ENCODE results near the gene SNAPC5. TPM values are rescaled to one million over a fixed set of nuclear protein-coding genes. Genes with fewer than 3 reads are reported as not detected.

SNAPC5 gene
- total RNA-seq, 5 donors from 2014 or later (not counting 1 experiment from before 2014, with no cell fraction given): 23.4 to 37.5 (median 34.0) TPM

- Mint-ChIP-seq H3K27ac (peak overlapping the region in 1 of 2 donors; percentile 23), H3K36me3 (peaks cover 44% of the 10 kb centered on the region)
These were observed 12.9 kb downstream of the SNAPC5 start for GRCh38 chr15:66484539-66485112.

GRCh38 chr15:66483131-66483566 is 14.4 kb downstream of the SNAPC5 start:
- DNase-seq (no peak), ATAC-seq (replicated peaks in 1 of 4) (no peak)
- H3K9me3 ChIP-seq: no peaks in the 10 kb centered on the region
- no peaks in the 10 kb centered on the region for H3K27me3 Mint-ChIP-seq
- ChIA-PET CTCF (no interaction called here), POLR2A (no interaction called here)
- peaks cover 31% of the 10 kb centered on the region for H3K36me3 Mint-ChIP-seq
- H3K4me3 Mint-ChIP-seq: no peak overlapping the region
- no peak overlapping the region for H3K4me3 ChIP-seq (ENCODE audit: control insufficient read depth in 1 of 2, extremely low read depth in 1 of 2, low read length in 1 of 2)
- peak overlapping the region; percentile 46 to 59 for H3K27ac Mint-ChIP-seq
- H3K27ac ChIP-seq (ENCODE audit: low read length): no peak overlapping the region
- H3K4me1 Mint-ChIP-seq: peaks cover 0 to 2% (median 0%) of the 10 kb centered on the region in 3 donors
- no peaks in the 10 kb centered on the region for H3K27me3 ChIP-seq (replicated peaks in 1 of 2; ENCODE audit: control insufficient read depth in 2 of 2, extremely low read depth in 1 of 2, insufficient read depth in 2 of 2, low read length in 1 of 2)
- WGBS (ENCODE audit: insufficient coverage): 100% methylated on average over 1 of the region's 3 CpGs
- peaks cover 12 to 58% of the 10 kb centered on the region in 2 donors for H3K36me3 ChIP-seq (ENCODE audit: control insufficient read depth in 2 of 2, extremely low read depth in 1 of 2, insufficient read depth in 1 of 2, low read length in 1 of 2)
- H3K4me1 ChIP-seq (ENCODE audit: control insufficient read depth in 1 of 2, extremely low read depth in 1 of 2, insufficient read depth in 2 of 2, low read length in 2 of 2): no peaks in the 10 kb centered on the region
- no peaks in the 10 kb centered on the region for H3K9me3 Mint-ChIP-seq

More at GRCh38 chr15:66484539-66485112, 12.9 kb downstream of the SNAPC5 start:
- no peak overlapping the region for H3K4me3 ChIP-seq (ENCODE audit: control insufficient read depth in 1 of 2, extremely low read depth in 1 of 2, low read length in 1 of 2)
- ChIA-PET POLR2A (interaction anchor here (0.6 to 0.7 kb wide), 2 partner anchors 15 to 29 kb away, joined by 3 to 5 read pairs; no protein-coding TSS in a partner anchor), CTCF (no interaction called here)
- H3K36me3 ChIP-seq (ENCODE audit: control insufficient read depth in 2 of 2, extremely low read depth in 1 of 2, insufficient read depth in 1 of 2, low read length in 1 of 2): peaks cover 16 to 73% of the 10 kb centered on the region in 2 donors
- no peaks in the 10 kb centered on the region for H3K27me3 ChIP-seq (replicated peaks in 1 of 2; ENCODE audit: control insufficient read depth in 2 of 2, extremely low read depth in 1 of 2, insufficient read depth in 2 of 2, low read length in 1 of 2)
- Mint-ChIP-seq H3K27me3 (no peaks in the 10 kb centered on the region), H3K9me3 (no peaks in the 10 kb centered on the region), H3K4me1 (peaks cover 0 to under 1% (median 0%) of the 10 kb centered on the region in 3 donors), H3K4me3 (no peak overlapping the region)
- DNase-seq (no peak), ATAC-seq (replicated peaks in 1 of 4) (no peak)
- H3K27ac ChIP-seq (ENCODE audit: low read length): no peak overlapping the region
- no peaks in the 10 kb centered on the region for H3K9me3 ChIP-seq
- whole genome bisulfite sequencing (ENCODE audit: insufficient coverage): 100% methylated on average over 4 of the region's 5 CpGs
- H3K4me1 ChIP-seq (ENCODE audit: control insufficient read depth in 1 of 2, extremely low read depth in 1 of 2, insufficient read depth in 2 of 2, low read length in 2 of 2): no peaks in the 10 kb centered on the region

- Mint-ChIP-seq H3K27ac (peak overlapping the region; percentile 0 to 54), H3K36me3 (peaks cover 30% of the 10 kb centered on the region), H3K4me1 (peaks cover 0 to 2% (median 0%) of the 10 kb centered on the region in 3 donors), H3K4me3 (no peak overlapping the region), H3K9me3 (no peaks in the 10 kb centered on the region), H3K27me3 (no peaks in the 10 kb centered on the region)
- Histone ChIP-seq H3K27ac (ENCODE audit: low read length) (no peak overlapping the region), H3K27me3 (replicated peaks in 1 of 2; ENCODE audit: control insufficient read depth in 2 of 2, extremely low read depth in 1 of 2, insufficient read depth in 2 of 2, low read length in 1 of 2) (no peaks in the 10 kb centered on the region), H3K4me1 (ENCODE audit: control insufficient read depth in 1 of 2, extremely low read depth in 1 of 2, insufficient read depth in 2 of 2, low read length in 2 of 2) (no peaks in the 10 kb centered on the region), H3K9me3 (no peaks in the 10 kb centered on the region), H3K4me3 (ENCODE audit: control insufficient read depth in 1 of 2, extremely low read depth in 1 of 2, low read length in 1 of 2) (no peak overlapping the region), H3K36me3 (ENCODE audit: control insufficient read depth in 2 of 2, extremely low read depth in 1 of 2, insufficient read depth in 1 of 2, low read length in 1 of 2) (peaks cover 11 to 52% of the 10 kb centered on the region in 2 donors)
- no peak for ATAC-seq (replicated peaks in 1 of 4)
- ChIA-PET POLR2A (no interaction called here), CTCF (no interaction called here)
- WGBS (ENCODE audit: insufficient coverage): 94% methylated on average over 7 of the region's 9 CpGs
- DNase-seq: no peak
These were observed 15.0 kb downstream of the SNAPC5 start for GRCh38 chr15:66482539-66482938.

- Mint-ChIP-seq H3K27me3 (no peaks in the 10 kb centered on the region), H3K36me3 (peaks cover 30% of the 10 kb centered on the region), H3K4me3 (no peak overlapping the region), H3K4me1 (peaks cover 2 to 8% (median 4%) of the 10 kb centered on the region in 3 donors), H3K9me3 (no peaks in the 10 kb centered on the region), H3K27ac (peak overlapping the region; percentile 34 to 47)
- 100% methylated on average over 4 of the region's 10 CpGs for WGBS (ENCODE audit: insufficient coverage)
- ChIA-PET CTCF (no interaction called here), POLR2A (no interaction called here)
- Histone ChIP-seq H3K9me3 (no peaks in the 10 kb centered on the region), H3K36me3 (ENCODE audit: control insufficient read depth in 2 of 2, extremely low read depth in 1 of 2, insufficient read depth in 1 of 2, low read length in 1 of 2) (peaks cover 12 to 40% of the 10 kb centered on the region in 2 donors), H3K27me3 (replicated peaks in 1 of 2; ENCODE audit: control insufficient read depth in 2 of 2, extremely low read depth in 1 of 2, insufficient read depth in 2 of 2, low read length in 1 of 2) (no peaks in the 10 kb centered on the region), H3K27ac (ENCODE audit: low read length) (no peak overlapping the region), H3K4me1 (ENCODE audit: control insufficient read depth in 1 of 2, extremely low read depth in 1 of 2, insufficient read depth in 2 of 2, low read length in 2 of 2) (no peaks in the 10 kb centered on the region), H3K4me3 (ENCODE audit: control insufficient read depth in 1 of 2, extremely low read depth in 1 of 2, low read length in 1 of 2) (no peak overlapping the region)
- ATAC-seq (replicated peaks in 1 of 4) (no peak), DNase-seq (no peak)
These were observed 16.3 kb downstream of the SNAPC5 start for GRCh38 chr15:66481107-66481856.

- no peaks in the 10 kb centered on the region for H3K4me1 ChIP-seq (ENCODE audit: control insufficient read depth in 1 of 2, extremely low read depth in 1 of 2, insufficient read depth in 2 of 2, low read length in 2 of 2)
- H3K27ac ChIP-seq (ENCODE audit: low read length): no peak overlapping the region
- Mint-ChIP-seq H3K9me3 (no peaks in the 10 kb centered on the region), H3K36me3 (peaks cover 30% of the 10 kb centered on the region), H3K4me3 (no peak overlapping the region), H3K27ac (no peak overlapping the region), H3K27me3 (no peaks in the 10 kb centered on the region), H3K4me1 (peaks cover 8 to 14% (median 12%) of the 10 kb centered on the region in 3 donors)
- no peak for ATAC-seq (replicated peaks in 1 of 4)
- DNase-seq: no peak
- H3K9me3 ChIP-seq: no peaks in the 10 kb centered on the region
- POLR2A ChIA-PET: no interaction called here
- 100% methylated on average over 1 of the region's 6 CpGs for WGBS (ENCODE audit: insufficient coverage)
- no peak overlapping the region for H3K4me3 ChIP-seq (ENCODE audit: control insufficient read depth in 1 of 2, extremely low read depth in 1 of 2, low read length in 1 of 2)
- H3K36me3 ChIP-seq (ENCODE audit: control insufficient read depth in 2 of 2, extremely low read depth in 1 of 2, insufficient read depth in 1 of 2, low read length in 1 of 2): peaks cover 12 to 31% of the 10 kb centered on the region in 2 donors
- CTCF ChIA-PET: no interaction called here
- no peaks in the 10 kb centered on the region for H3K27me3 ChIP-seq (replicated peaks in 1 of 2; ENCODE audit: control insufficient read depth in 2 of 2, extremely low read depth in 1 of 2, insufficient read depth in 2 of 2, low read length in 1 of 2)
These were observed 17.3 kb downstream of the SNAPC5 start for GRCh38 chr15:66480267-66480666.

GRCh38 chr15:66477011-66477410 is 20.6 kb downstream of the SNAPC5 start:
- no peaks in the 10 kb centered on the region for H3K27me3 Mint-ChIP-seq
- H3K27me3 ChIP-seq (replicated peaks in 1 of 2; ENCODE audit: control insufficient read depth in 2 of 2, extremely low read depth in 1 of 2, insufficient read depth in 2 of 2, low read length in 1 of 2): no peaks in the 10 kb centered on the region
- H3K27ac Mint-ChIP-seq: peak overlapping the region; percentile 34 to 80
- CTCF ChIA-PET: no interaction called here
- no peaks in the 10 kb centered on the region for H3K9me3 ChIP-seq
- H3K27ac ChIP-seq (ENCODE audit: low read length): no peak overlapping the region
- peaks cover 5 to 8% of the 10 kb centered on the region in 2 experiments for H3K4me1 ChIP-seq (ENCODE audit: control insufficient read depth in 1 of 2, extremely low read depth in 1 of 2, insufficient read depth in 2 of 2, low read length in 2 of 2)
- POLR2A ChIA-PET: no interaction called here
- H3K9me3 Mint-ChIP-seq: no peaks in the 10 kb centered on the region
- peaks cover 12 to 14% of the 10 kb centered on the region in 2 donors for H3K36me3 ChIP-seq (ENCODE audit: control insufficient read depth in 2 of 2, extremely low read depth in 1 of 2, insufficient read depth in 1 of 2, low read length in 1 of 2)
- DNase-seq (no peak), ATAC-seq (replicated peaks in 1 of 4) (no peak)
- no peak overlapping the region for H3K4me3 Mint-ChIP-seq
- H3K4me1 Mint-ChIP-seq: peaks cover 24 to 32% (median 26%) of the 10 kb centered on the region in 3 donors
- no peak overlapping the region for H3K4me3 ChIP-seq (ENCODE audit: control insufficient read depth in 1 of 2, extremely low read depth in 1 of 2, low read length in 1 of 2)
- WGBS (ENCODE audit: insufficient coverage): 100% methylated on average over 2 of the region's 2 CpGs
- peaks cover 11% of the 10 kb centered on the region for H3K36me3 Mint-ChIP-seq
